ENCODE results near the gene ATN1. TPM values are rescaled to one million over a fixed set of nuclear protein-coding genes. Genes with fewer than 3 reads are reported as not detected.

Gene ATN1
- total and polyA plus RNA-seq, 2 of the 8 experiments (the other 6 are each of a cell fraction or from before 2014, with no cell fraction given), result 20.6 to 73.4 TPM

DNA sequence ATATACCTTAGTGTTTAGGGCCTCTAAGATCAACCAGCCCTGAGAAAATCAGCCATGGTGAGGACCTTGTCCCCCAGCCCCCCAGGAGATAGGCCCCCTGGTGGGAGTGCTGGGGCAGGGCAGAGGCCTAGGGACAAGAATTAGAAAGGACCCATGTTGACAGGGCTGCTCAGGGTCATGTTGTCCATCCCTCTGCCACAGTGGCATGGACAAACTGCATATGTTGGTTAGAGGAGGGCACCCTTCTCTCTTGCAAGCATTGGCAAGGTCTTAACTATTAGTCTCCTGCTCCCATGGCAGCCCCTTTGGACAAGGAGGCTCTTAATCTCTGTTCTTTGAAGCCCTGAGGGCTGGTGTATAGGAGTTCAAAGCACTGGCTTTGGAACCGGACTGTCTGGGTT, 22.6 kb downstream of the ATN1 start (continued):
- no peak for TF ChIP-seq HDAC2 (IDR thresholded peaks at IDR 0.05; ENCODE audit: borderline replicate concordance in 1 of 2, low read depth in 2 of 2, low read length in 2 of 2)
- no peak for TF ChIP-seq SIX5 (IDR thresholded peaks at IDR 0.05; ENCODE audit: low read depth, low read length)
- TF ChIP-seq KDM5A (IDR thresholded peaks at IDR 0.05; ENCODE audit: low read length), result no peak
- TF ChIP-seq, protein P1, sequence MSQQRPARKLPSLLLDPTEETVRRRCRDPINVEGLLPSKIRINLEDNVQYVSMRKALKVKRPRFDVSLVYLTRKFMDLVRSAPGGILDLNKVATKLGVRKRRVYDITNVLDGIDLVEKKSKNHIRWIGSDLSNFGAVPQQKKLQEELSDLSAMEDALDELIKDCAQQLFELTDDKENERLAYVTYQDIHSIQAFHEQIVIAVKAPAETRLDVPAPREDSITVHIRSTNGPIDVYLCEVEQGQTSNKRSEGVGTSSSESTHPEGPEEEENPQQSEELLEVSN (IDR thresholded peaks at IDR 0.05), result no peak
- TF ChIP-seq CBX8 (IDR thresholded peaks at IDR 0.05; ENCODE audit: borderline replicate concordance, low read depth, low read length), result no peak

Data from H1 (cell line).